Tibial nerve (tissue), 4 donors: ENCODE results near the gene TTC23.

Experiments
- CTCF ChIP-seq, 5 experiments: fragments of 200-600 bp in 3 of 5; fragments of 450-650 bp in 2 of 5; sonication (generic) in 3 of 5; IDR thresholded peaks; one replicate each; pipeline ENCODE4 v1.5.1; 2016 to 2019; ENCODE audit warnings: antibody characterized with exemption in 5 of 5, mild to moderate bottlenecking in 3 of 5, moderate library complexity in 2 of 5
- EP300 ChIP-seq, 2 donors: sonication (generic); formaldehyde crosslinking; IDR thresholded peaks; one replicate each; pipeline ENCODE4 v1.6.1; 2017; ENCODE audit warnings: antibody characterized with exemption in 2 of 2, mild to moderate bottlenecking in 1 of 2
- POLR2A ChIP-seq, 2 donors: fragments of 450-650 bp; IDR thresholded peaks; one replicate each; pipeline ENCODE4 v1.6.1; 2017; ENCODE audit warnings: antibody characterized with exemption in 2 of 2, mild to moderate bottlenecking in 2 of 2, moderate library complexity in 2 of 2

GRCh38 chr15:99252326-99252725, 2.9 kb upstream of the TTC23 start:
- no peak for TF ChIP-seq CTCF (IDR thresholded peaks at IDR 0.05)
- no peak for TF ChIP-seq POLR2A (IDR thresholded peaks at IDR 0.05)
- TF ChIP-seq EP300 (IDR thresholded peaks at IDR 0.05) = no peak
